K562 (cell line): ENCODE measurements around the gene TMEM39B. TPM values are rescaled to one million over a fixed set of nuclear protein-coding genes. Genes with fewer than 3 reads are reported as not detected.

ENCODE experiments used
- ADNP ChIP-seq: fragments of 200-800 bp; sonication (Bioruptor generic); IDR thresholded peaks from 2 replicates; pipeline ENCODE4 v1.6.1; 2016; ENCODE audit warnings: missing genetic modification characterization, missing compliant biosample characterization
- CBFA2T3 ChIP-seq: fragments of 450-650 bp; IDR thresholded peaks from 2 replicates; pipeline ENCODE4 v1.6.1; 2017
- CHD4 ChIP-seq: fragments of 200-600 bp; sonication (generic); IDR thresholded peaks from 3 replicates; pipeline ENCODE4 v1.6.1; 2012; ENCODE audit warnings: low read depth, mild to moderate bottlenecking, mixed read lengths, low read length, inconsistent platforms; ENCODE audit not compliant: insufficient read depth, insufficient replicate concordance, poor library complexity, severe bottlenecking
- FOS ChIP-seq: IDR thresholded peaks from 3 replicates; pipeline ENCODE4 v1.6.1; 2011; ENCODE audit not compliant: insufficient read length; ENCODE audit errors: extremely low read depth
- FOSL1 ChIP-seq: fragments of 200-800 bp; sonication (Bioruptor generic); conservative IDR thresholded peaks from 2 replicates; pipeline ENCODE4 v1.6.1; 2016; ENCODE audit warnings: missing genetic modification characterization, missing compliant biosample characterization
- RAD51 ChIP-seq: fragments of 450-650 bp; IDR thresholded peaks from 2 replicates; pipeline ENCODE4 v1.7.1; 2016; ENCODE audit warnings: low read depth, mild to moderate bottlenecking, borderline replicate concordance
- SMAD1 ChIP-seq: fragments of 150-350 bp; IDR thresholded peaks from 2 replicates; pipeline ENCODE4 v1.6.1; 2014; ENCODE audit warnings: low read length, low read depth; ENCODE audit not compliant: partially characterized antibody
- ZBTB12 ChIP-seq: fragments of 250-450 bp; sonication (Bioruptor Pico); IDR thresholded peaks from 2 replicates; pipeline ENCODE4 v1.4.0; 2020
- ZBTB40 ChIP-seq, 2 experiments: fragments of 450-650 bp in 1 of 2; sonication (generic) in 1 of 2; formaldehyde crosslinking in 1 of 2; IDR thresholded peaks; 2 replicates each; pipeline versions ENCODE4 v1.7.1 to v1.9.0; 2016 to 2022; ENCODE audit warnings: inconsistent platforms in 1 of 2, mild to moderate bottlenecking in 1 of 2, missing genetic modification reagents in 1 of 2
- ZNF24 ChIP-seq: fragments of 450-650 bp; IDR thresholded peaks from 2 replicates; pipeline ENCODE4 v1.6.1; 2016
- ZNF324 ChIP-seq: fragments of 250-450 bp; sonication (Bioruptor Pico); IDR thresholded peaks from 2 replicates; pipeline ENCODE4 v1.4.0; 2020; ENCODE audit warnings: mild to moderate bottlenecking
- ZNF583 ChIP-seq: fragments of 250-450 bp; sonication (Bioruptor Pico); IDR thresholded peaks from 2 replicates; pipeline ENCODE4 v1.4.0; 2020
- ZNF586 ChIP-seq: fragments of 450-650 bp; formaldehyde crosslinking; conservative IDR thresholded peaks from 2 replicates; pipeline ENCODE4 v1.4.0; 2020; ENCODE audit warnings: mild to moderate bottlenecking, moderate library complexity
- ZNF589 ChIP-seq: fragments of 200-800 bp; sonication (Bioruptor generic); IDR thresholded peaks from 2 replicates; pipeline ENCODE4 v1.6.1; 2016; ENCODE audit warnings: low read depth, missing genetic modification characterization, missing compliant biosample characterization
- polyA plus RNA-seq, 8 experiments: library from polyadenylated mRNA; depleted of rRNA in 4 of 8; stranded (reverse) in 5 of 8; unstranded in 3 of 8; fragments of >200 nt; fragmentation: Nextera tagmentation in 2 of 8; fragmentation: Illumina TruSeq in 1 of 8; extraction: Ambion mirVana in 2 of 8; extraction: Trizol in 1 of 8; gene quantifications; 2 replicates each; pipeline versions ENCODE4 v1.2.1 to v1.2.3, GENCODE V29; 2011 to 2014; ENCODE audit warnings: inconsistent platforms in 1 of 8, missing spikeins in 1 of 8
- total RNA-seq, 7 experiments: library from RNA; depleted of rRNA in 6 of 7; stranded (reverse); fragments of >200 nt in 6 of 7; fragmentation: Illumina TruSeq in 2 of 7; extraction: Trizol in 2 of 7; gene quantifications; 2 replicates each; pipeline versions ENCODE4 v1.2.1 to v1.2.3, GENCODE V29; 2011 to 2021; ENCODE audit warnings: low replicate concordance in 1 of 7
- TF ChIP-seq, protein P1 (sequence below): fragments of 250-450 bp; sonication (Bioruptor Pico); IDR thresholded peaks from 2 replicates; pipeline ENCODE4 v1.8.0; 2022; ENCODE audit warnings: inconsistent platforms
- TF ChIP-seq, protein P2 (sequence below): fragments of 250-450 bp; sonication (Bioruptor Pico); IDR thresholded peaks from 2 replicates; pipeline ENCODE4 v1.9.0; 2021; ENCODE audit warnings: mild to moderate bottlenecking

Gene TMEM39B
- total and polyA plus RNA-seq, 9 of the 15 experiments (the other 6 are each of a cell fraction or from before 2014, with no cell fraction given) = 0.92 to 28.5 (median 9.7) TPM

DNA sequence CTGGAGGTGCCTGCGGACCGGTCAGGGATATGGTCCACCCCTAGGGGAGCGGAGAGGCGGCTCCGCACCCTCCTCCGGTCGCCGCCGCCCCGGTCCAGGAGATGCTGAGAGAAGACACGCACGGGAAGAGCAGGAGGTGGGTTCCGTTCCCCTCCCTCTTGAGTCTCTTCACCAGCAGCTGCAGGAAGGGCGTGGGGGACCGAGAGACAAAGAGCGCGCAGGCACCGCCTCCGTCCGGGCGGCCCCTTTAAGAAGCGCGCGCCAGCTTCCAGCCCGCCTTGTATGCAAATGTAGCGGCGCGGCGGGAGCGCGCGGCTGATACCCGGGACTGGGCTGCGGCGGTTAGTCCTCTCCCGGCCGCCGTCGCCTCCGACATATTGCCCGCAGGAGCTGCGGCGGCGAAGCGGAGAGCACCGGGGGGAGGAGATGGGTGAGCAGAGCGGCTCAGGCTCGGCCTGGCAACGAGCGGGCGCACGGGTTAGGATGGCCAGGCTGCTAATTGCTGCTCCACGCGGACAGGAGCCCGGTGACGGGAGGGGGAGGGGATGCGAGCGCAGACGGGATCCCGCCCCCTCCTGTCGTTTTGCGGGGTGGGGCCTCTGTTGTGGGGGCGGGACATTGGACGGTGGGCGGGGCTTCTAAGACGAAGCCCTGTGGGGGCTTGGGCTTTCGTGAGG is at the start of gene TMEM39B (continued):
- TF ChIP-seq ZBTB40 (IDR thresholded peaks at IDR 0.05) = peak; percentile 63
- no peak for TF ChIP-seq ZBTB40 (CRISPR knock-in tag; IDR thresholded peaks at IDR 0.05)
- no peak for TF ChIP-seq ZNF583
- TF ChIP-seq RAD51 = no peak
- TF ChIP-seq ZNF24 = no peak
- TF ChIP-seq ZNF589 (CRISPR knock-in tag) = no peak
- no peak for TF ChIP-seq SMAD1
- TF ChIP-seq FOS = no peak
- TF ChIP-seq, protein P1, sequence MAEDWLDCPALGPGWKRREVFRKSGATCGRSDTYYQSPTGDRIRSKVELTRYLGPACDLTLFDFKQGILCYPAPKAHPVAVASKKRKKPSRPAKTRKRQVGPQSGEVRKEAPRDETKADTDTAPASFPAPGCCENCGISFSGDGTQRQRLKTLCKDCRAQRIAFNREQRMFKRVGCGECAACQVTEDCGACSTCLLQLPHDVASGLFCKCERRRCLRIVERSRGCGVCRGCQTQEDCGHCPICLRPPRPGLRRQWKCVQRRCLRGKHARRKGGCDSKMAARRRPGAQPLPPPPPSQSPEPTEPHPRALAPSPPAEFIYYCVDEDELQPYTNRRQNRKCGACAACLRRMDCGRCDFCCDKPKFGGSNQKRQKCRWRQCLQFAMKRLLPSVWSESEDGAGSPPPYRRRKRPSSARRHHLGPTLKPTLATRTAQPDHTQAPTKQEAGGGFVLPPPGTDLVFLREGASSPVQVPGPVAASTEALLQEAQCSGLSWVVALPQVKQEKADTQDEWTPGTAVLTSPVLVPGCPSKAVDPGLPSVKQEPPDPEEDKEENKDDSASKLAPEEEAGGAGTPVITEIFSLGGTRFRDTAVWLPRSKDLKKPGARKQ (CRISPR knock-in tag) = no peak
- TF ChIP-seq, protein P2, sequence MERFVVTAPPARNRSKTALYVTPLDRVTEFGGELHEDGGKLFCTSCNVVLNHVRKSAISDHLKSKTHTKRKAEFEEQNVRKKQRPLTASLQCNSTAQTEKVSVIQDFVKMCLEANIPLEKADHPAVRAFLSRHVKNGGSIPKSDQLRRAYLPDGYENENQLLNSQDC (CRISPR knock-in tag) = peak; percentile 50; the same call in 1 of the 2 replicates
- TF ChIP-seq ADNP (tag) = no peak
- no peak for TF ChIP-seq ZNF586 (CRISPR knock-in tag)
- TF ChIP-seq ZBTB12 (CRISPR knock-in tag) = no peak
- no peak for TF ChIP-seq CHD4
- TF ChIP-seq ZNF324 (CRISPR knock-in tag) = 0 out of 2 replicates have a peak, but pooled peaks have one; percentile 7
- no peak for TF ChIP-seq FOSL1 (tag)
- no peak for TF ChIP-seq CBFA2T3
